22Rv1 (cell line): ENCODE data around the gene C6orf52.

Experiments used
- ZFX ChIP-seq: fragments of 450-650 bp; IDR thresholded peaks from 2 replicates; pipeline ENCODE4 v1.6.1; 2017; ENCODE audit warnings: antibody characterized with exemption, borderline replicate concordance
- TF ChIP-seq, protein P1 (sequence below): fragments of 450-650 bp; IDR thresholded peaks from 2 replicates; pipeline ENCODE4 v1.5.1; 2017; ENCODE audit warnings: mild to moderate bottlenecking

DNA sequence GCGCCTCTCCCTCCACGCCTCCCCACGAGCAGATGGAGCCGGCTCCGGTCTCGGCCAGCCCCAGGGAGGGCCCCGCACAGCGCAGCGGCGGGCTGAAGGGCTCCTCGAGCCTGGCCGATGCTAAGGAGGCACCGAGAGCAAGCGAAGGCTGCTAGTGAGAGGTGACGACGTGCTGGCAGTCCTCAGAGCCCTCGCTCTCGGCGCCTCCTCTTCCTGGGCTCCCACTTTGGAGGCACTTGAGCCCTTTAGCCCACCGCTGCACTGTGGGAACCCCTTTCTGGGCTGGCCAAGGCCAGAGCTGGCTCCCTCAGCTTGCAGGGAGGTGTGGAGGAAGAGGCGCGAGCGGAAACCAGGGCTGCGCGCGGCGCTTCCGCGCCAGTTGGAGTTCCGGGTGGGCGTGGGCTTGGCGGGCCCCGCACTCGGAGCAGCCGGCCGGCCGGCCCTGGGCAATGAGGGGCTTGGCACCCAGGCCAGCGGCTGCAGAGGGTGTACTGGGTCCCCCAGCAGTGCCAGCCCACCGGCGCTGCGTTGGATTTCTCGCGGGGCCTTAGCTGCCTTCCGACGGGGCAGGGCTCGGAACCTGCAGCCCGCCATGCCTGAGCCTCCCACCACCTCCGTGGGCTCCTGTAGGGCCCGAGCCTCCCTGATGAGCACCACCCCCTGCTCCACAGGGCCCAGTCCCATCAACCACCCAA is 26.0 kb upstream of the C6orf52 start:
- TF ChIP-seq, protein P1, sequence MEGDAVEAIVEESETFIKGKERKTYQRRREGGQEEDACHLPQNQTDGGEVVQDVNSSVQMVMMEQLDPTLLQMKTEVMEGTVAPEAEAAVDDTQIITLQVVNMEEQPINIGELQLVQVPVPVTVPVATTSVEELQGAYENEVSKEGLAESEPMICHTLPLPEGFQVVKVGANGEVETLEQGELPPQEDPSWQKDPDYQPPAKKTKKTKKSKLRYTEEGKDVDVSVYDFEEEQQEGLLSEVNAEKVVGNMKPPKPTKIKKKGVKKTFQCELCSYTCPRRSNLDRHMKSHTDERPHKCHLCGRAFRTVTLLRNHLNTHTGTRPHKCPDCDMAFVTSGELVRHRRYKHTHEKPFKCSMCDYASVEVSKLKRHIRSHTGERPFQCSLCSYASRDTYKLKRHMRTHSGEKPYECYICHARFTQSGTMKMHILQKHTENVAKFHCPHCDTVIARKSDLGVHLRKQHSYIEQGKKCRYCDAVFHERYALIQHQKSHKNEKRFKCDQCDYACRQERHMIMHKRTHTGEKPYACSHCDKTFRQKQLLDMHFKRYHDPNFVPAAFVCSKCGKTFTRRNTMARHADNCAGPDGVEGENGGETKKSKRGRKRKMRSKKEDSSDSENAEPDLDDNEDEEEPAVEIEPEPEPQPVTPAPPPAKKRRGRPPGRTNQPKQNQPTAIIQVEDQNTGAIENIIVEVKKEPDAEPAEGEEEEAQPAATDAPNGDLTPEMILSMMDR, result no peak
- no peak for TF ChIP-seq ZFX
